Liver (tissue), 3 donors: Measurements from ENCODE around the gene CROCC2.

Experiments
- FOXA1 ChIP-seq: IDR thresholded peaks from 2 replicates; pipeline ENCODE4 v1.6.1; 2016; ENCODE audit warnings: antibody characterized with exemption
- GABPA ChIP-seq, 2 donors: IDR thresholded peaks in 1 of 2; conservative IDR thresholded peaks in 1 of 2; 2 replicates each; pipeline ENCODE4 v1.6.1; 2016; ENCODE audit warnings: antibody characterized with exemption in 2 of 2, mild to moderate bottlenecking in 1 of 2, moderate library complexity in 1 of 2
- JUND ChIP-seq, 2 donors: IDR thresholded peaks; 2 replicates each; pipeline ENCODE4 v1.6.1; 2016; ENCODE audit warnings: antibody characterized with exemption in 2 of 2
- RAD21 ChIP-seq, 2 donors: IDR thresholded peaks; 2 replicates each; pipeline ENCODE4 v1.6.1; 2016; ENCODE audit warnings: antibody characterized with exemption in 2 of 2, mild to moderate bottlenecking in 2 of 2
- SP1 ChIP-seq: IDR thresholded peaks from 2 replicates; pipeline ENCODE4 v1.6.1; 2018; ENCODE audit warnings: antibody characterized with exemption, mild to moderate bottlenecking
- TAF1 ChIP-seq: conservative IDR thresholded peaks from 2 replicates; pipeline ENCODE4 v1.6.1; 2016; ENCODE audit warnings: antibody characterized with exemption, mild to moderate bottlenecking
- YY1 ChIP-seq: IDR thresholded peaks from 2 replicates; pipeline ENCODE4 v1.6.1; 2016; ENCODE audit warnings: antibody characterized with exemption, mild to moderate bottlenecking
- TF ChIP-seq, protein P1 (sequence below): fragments of 150-350 bp; IDR thresholded peaks from 2 replicates; pipeline ENCODE4 v1.5.1; 2017; ENCODE audit warnings: improper control_type of control experiment, low read depth, low read length; ENCODE audit not compliant: missing input control
- TF ChIP-seq, protein P2 (sequence below): IDR thresholded peaks from 2 replicates; pipeline ENCODE4 v1.6.1; 2016; ENCODE audit warnings: antibody characterized with exemption, mild to moderate bottlenecking
- TF ChIP-seq, protein P3 (sequence below): IDR thresholded peaks from 2 replicates; pipeline ENCODE4 v1.6.1; 2016; ENCODE audit warnings: antibody characterized with exemption
- TF ChIP-seq, protein P4 (sequence below): IDR thresholded peaks from 2 replicates; pipeline ENCODE4 v1.6.1; 2016; ENCODE audit warnings: antibody characterized with exemption
- TF ChIP-seq, protein P5 (sequence below): IDR thresholded peaks from 2 replicates; pipeline ENCODE4 v1.6.1; 2016; ENCODE audit warnings: antibody characterized with exemption
- donor health status: healthy.
- donor health status: healthy.

DNA sequence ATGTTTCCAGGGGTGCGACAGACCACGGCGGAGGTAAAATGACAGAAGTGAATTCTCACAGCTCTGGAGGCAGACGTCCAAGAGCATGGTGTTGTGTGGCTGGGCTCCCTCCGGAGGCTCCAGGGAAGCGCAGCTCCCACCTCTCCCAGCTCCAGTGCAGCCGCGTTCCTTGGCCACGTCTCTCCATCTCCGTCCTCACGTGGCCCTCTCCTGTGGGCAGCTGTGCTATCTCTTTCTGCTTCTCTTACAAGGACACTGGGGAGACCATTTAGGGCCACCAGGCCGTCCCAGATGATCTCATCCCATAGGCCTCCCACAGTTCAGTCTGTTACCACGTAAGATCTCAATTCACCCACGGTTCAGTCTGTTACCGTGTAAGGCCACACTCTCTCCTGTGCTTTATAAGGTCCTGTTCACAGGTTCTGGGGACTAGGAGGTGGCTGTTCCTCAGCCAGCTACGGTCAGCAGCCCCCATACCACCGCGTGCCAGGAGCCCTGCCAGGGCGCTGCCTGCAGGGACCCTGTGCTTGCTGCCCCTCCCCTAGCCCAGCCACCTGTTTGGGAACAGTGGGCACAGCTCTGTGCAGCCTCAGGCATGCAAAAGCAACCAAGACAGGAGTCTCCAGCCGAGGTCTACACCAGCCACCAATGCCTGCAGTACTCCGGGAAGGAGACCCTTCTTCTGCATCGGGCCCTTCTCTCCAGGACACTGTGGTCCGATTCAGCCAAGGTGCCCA is 7.2 kb upstream of the CROCC2 start:
- TF ChIP-seq, protein P1, sequence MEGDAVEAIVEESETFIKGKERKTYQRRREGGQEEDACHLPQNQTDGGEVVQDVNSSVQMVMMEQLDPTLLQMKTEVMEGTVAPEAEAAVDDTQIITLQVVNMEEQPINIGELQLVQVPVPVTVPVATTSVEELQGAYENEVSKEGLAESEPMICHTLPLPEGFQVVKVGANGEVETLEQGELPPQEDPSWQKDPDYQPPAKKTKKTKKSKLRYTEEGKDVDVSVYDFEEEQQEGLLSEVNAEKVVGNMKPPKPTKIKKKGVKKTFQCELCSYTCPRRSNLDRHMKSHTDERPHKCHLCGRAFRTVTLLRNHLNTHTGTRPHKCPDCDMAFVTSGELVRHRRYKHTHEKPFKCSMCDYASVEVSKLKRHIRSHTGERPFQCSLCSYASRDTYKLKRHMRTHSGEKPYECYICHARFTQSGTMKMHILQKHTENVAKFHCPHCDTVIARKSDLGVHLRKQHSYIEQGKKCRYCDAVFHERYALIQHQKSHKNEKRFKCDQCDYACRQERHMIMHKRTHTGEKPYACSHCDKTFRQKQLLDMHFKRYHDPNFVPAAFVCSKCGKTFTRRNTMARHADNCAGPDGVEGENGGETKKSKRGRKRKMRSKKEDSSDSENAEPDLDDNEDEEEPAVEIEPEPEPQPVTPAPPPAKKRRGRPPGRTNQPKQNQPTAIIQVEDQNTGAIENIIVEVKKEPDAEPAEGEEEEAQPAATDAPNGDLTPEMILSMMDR: no peak
- TF ChIP-seq, protein P2, sequence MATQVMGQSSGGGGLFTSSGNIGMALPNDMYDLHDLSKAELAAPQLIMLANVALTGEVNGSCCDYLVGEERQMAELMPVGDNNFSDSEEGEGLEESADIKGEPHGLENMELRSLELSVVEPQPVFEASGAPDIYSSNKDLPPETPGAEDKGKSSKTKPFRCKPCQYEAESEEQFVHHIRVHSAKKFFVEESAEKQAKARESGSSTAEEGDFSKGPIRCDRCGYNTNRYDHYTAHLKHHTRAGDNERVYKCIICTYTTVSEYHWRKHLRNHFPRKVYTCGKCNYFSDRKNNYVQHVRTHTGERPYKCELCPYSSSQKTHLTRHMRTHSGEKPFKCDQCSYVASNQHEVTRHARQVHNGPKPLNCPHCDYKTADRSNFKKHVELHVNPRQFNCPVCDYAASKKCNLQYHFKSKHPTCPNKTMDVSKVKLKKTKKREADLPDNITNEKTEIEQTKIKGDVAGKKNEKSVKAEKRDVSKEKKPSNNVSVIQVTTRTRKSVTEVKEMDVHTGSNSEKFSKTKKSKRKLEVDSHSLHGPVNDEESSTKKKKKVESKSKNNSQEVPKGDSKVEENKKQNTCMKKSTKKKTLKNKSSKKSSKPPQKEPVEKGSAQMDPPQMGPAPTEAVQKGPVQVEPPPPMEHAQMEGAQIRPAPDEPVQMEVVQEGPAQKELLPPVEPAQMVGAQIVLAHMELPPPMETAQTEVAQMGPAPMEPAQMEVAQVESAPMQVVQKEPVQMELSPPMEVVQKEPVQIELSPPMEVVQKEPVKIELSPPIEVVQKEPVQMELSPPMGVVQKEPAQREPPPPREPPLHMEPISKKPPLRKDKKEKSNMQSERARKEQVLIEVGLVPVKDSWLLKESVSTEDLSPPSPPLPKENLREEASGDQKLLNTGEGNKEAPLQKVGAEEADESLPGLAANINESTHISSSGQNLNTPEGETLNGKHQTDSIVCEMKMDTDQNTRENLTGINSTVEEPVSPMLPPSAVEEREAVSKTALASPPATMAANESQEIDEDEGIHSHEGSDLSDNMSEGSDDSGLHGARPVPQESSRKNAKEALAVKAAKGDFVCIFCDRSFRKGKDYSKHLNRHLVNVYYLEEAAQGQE: no peak
- TF ChIP-seq RAD21 (IDR thresholded peaks at IDR 0.05): no peak
- no peak for TF ChIP-seq GABPA (IDR thresholded peaks at IDR 0.05 in 1 of 2, conservative IDR thresholded peaks at IDR 0.05 in 1 of 2)
- TF ChIP-seq YY1: no peak
- TF ChIP-seq, protein P3, sequence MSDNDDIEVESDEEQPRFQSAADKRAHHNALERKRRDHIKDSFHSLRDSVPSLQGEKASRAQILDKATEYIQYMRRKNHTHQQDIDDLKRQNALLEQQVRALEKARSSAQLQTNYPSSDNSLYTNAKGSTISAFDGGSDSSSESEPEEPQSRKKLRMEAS: no peak
- no peak for TF ChIP-seq TAF1
- no peak for TF ChIP-seq SP1
- no peak for TF ChIP-seq JUND (IDR thresholded peaks at IDR 0.05)
- TF ChIP-seq FOXA1: no peak
- TF ChIP-seq, protein P4, sequence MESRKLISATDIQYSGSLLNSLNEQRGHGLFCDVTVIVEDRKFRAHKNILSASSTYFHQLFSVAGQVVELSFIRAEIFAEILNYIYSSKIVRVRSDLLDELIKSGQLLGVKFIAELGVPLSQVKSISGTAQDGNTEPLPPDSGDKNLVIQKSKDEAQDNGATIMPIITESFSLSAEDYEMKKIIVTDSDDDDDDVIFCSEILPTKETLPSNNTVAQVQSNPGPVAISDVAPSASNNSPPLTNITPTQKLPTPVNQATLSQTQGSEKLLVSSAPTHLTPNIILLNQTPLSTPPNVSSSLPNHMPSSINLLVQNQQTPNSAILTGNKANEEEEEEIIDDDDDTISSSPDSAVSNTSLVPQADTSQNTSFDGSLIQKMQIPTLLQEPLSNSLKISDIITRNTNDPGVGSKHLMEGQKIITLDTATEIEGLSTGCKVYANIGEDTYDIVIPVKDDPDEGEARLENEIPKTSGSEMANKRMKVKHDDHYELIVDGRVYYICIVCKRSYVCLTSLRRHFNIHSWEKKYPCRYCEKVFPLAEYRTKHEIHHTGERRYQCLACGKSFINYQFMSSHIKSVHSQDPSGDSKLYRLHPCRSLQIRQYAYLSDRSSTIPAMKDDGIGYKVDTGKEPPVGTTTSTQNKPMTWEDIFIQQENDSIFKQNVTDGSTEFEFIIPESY: no peak
- TF ChIP-seq, protein P5, sequence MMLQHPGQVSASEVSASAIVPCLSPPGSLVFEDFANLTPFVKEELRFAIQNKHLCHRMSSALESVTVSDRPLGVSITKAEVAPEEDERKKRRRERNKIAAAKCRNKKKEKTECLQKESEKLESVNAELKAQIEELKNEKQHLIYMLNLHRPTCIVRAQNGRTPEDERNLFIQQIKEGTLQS: no peak
